ENCODE data around the gene NIPAL1.

DNA sequence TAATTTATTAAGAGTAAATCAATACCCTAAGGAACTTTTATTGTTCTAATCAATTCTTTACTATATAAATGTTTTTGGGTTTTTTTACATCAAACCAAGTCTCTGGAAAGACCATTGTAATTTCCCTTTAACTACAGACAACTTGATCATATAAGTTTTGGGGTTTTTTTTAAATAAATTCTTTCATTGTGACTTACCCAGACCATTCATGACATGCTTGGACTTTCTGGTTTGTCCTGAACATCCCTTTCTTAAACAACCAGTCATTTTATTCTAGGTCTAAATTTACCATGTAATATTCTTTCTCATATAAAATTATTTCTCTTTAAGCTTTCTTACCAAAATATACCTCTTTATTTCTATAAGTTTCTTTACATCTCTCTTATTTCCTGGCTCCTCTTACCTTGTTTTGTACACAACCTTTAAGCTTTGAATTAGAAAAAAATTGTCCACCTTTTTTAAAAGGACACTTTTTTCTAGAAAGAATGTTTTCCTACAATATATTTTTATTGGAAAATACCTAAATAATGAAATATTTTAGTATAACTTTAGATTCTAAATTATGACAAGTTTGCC is 8.5 kb upstream of the NIPAL1 start:
- TF ChIP-seq, protein P1, sequence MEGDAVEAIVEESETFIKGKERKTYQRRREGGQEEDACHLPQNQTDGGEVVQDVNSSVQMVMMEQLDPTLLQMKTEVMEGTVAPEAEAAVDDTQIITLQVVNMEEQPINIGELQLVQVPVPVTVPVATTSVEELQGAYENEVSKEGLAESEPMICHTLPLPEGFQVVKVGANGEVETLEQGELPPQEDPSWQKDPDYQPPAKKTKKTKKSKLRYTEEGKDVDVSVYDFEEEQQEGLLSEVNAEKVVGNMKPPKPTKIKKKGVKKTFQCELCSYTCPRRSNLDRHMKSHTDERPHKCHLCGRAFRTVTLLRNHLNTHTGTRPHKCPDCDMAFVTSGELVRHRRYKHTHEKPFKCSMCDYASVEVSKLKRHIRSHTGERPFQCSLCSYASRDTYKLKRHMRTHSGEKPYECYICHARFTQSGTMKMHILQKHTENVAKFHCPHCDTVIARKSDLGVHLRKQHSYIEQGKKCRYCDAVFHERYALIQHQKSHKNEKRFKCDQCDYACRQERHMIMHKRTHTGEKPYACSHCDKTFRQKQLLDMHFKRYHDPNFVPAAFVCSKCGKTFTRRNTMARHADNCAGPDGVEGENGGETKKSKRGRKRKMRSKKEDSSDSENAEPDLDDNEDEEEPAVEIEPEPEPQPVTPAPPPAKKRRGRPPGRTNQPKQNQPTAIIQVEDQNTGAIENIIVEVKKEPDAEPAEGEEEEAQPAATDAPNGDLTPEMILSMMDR (IDR thresholded peaks at IDR 0.05), result no peak
- TF ChIP-seq POLR2A (IDR thresholded peaks at IDR 0.05), result no peak

Data from body of pancreas (tissue), 4 donors.